ENCODE results near the gene SLC22A13. TPM values are rescaled to one million over a fixed set of nuclear protein-coding genes. Genes with fewer than 3 reads are reported as not detected.
A peak's percentile ranks its signal among the peaks of the same experiment; 100 is the strongest.

SLC22A13 gene
- total and polyA plus RNA-seq, 9 of the 15 experiments (the other 6 are each of a cell fraction or from before 2014, with no cell fraction given), result 0.09 to 0.49 (median 0.17) TPM; not detected in 3

- H3K9ac ChIP-seq (ENCODE audit: insufficient read depth in 1 of 2, low read depth in 2 of 2, low read length in 2 of 2), result no peak overlapping the region
- H3K4me2 ChIP-seq (ENCODE audit: insufficient read depth, low read length), result no peak overlapping the region
- peaks cover 0 to 4% of the 10 kb centered on the region in 2 experiments; a peak in 1 of 5 replicates for H3K4me1 ChIP-seq (replicated peaks in 1 of 2; ENCODE audit: control insufficient read depth in 2 of 2, insufficient read depth in 2 of 2, low read length in 2 of 2)
- no peak overlapping the region for H3K27ac ChIP-seq (ENCODE audit: extremely low read depth, low read depth, low read length)
- TF ChIP-seq ZNF592 (IDR thresholded peaks at IDR 0.05) (no peak), CEBPG (CRISPR knock-in tag; IDR thresholded peaks at IDR 0.05) (no peak), CEBPG (tag; conservative IDR thresholded peaks at IDR 0.05 in 1 of 2, IDR thresholded peaks at IDR 0.05 in 1 of 2) (0 out of 4 replicates have a peak, but pooled peaks of 1 of the 2 experiments have one; percentile 21), ATF3 (IDR thresholded peaks at IDR 0.05) (peak; percentile 51), ATF3 (CRISPR knock-in tag; conservative IDR thresholded peaks at IDR 0.05) (no peak), MNT (conservative IDR thresholded peaks at IDR 0.05) (no peak)
- no TSS peak for BruUV-seq (replicated peaks)
- no peaks in the 10 kb centered on the region for H4K20me1 ChIP-seq (replicated peaks; ENCODE audit: control insufficient read depth, insufficient read depth, low read length)
- H3K27me3 ChIP-seq (ENCODE audit: control insufficient read depth in 2 of 2, insufficient read depth in 2 of 2, low read length in 2 of 2), result peaks cover 2 to 11% of the 10 kb centered on the region in 2 experiments; a peak in 3 of 5 replicates
- ChIA-PET POLR2A (interaction anchor here (0.7 to 1.4 kb wide), 2 partner anchors 33 to 328 kb away, joined by 4 read pairs; no protein-coding TSS in a partner anchor), CTCF (ENCODE audit: low intra/inter-chr PET ratio) (no interaction called here)
- no peaks in the 10 kb centered on the region for H3K79me2 ChIP-seq (ENCODE audit: control insufficient read depth, insufficient read depth, low read length)
- intact Hi-C loops (cut with micrococcal nuclease), result no loop called here
- in situ Hi-C loops (cut with MboI), result no loop called here
- no peak for ATAC-seq
- no peak for DNase-seq (ENCODE audit: extremely low read depth in 1 of 4, low spot score in 3 of 4)
- no peaks in the 10 kb centered on the region; the same call in 1 of the 2 replicates for H3K9me3 ChIP-seq (replicated peaks; ENCODE audit: control insufficient read depth, insufficient read depth, low read depth, low read length)
- FAIRE-seq, result no peak
- H2AFZ ChIP-seq (ENCODE audit: low read depth, low read length), result no peak overlapping the region
- H3K36me3 ChIP-seq (ENCODE audit: control insufficient read depth, insufficient read depth, low read length), result no peaks in the 10 kb centered on the region
- H3K9me1 ChIP-seq (ENCODE audit: control insufficient read depth, insufficient read depth, low read length), result no peaks in the 10 kb centered on the region
- H3K4me3 ChIP-seq, result no peak overlapping the region
Measured at GRCh38 chr3:38297537-38297936, 31.9 kb downstream of the SLC22A13 start.

All from K562 (cell line).